Embryonic facial prominence (tissue), 1 donor: ENCODE results near the gene CACFD1.
"Not testable (repeated sequence)": the region's sequence is repeated elsewhere in the genome, so short reads cannot be mapped to it uniquely, and the experiment has no call there.

Experiments
- DNase-seq: peaks from one replicate; pipeline ENCODE4 v3.0.0-alpha.2; 2016; ENCODE audit errors: extremely low spot score

CACFD1 gene

DNA sequence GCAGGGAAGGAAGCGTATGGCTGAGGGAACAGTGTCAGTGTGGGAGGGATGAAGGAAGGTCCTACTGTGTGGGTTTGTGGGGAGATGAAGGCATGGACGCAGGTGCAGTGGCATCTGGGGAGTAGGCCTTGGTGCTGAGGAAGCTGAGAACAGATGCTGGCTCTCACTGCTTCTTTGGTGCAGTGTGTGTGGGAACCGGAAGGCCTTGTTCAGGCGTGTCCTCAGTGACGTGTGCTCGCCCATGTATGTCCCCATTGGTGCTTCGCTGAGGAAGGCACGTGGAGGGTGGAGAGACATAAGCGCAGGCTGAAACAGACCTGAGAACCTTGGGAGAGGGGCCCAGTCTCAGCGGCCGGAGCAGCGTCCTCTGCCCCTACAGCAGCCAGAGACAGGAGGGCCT, 18.9 kb upstream of the CACFD1 start:
- DNase-seq, result no peak

DNA sequence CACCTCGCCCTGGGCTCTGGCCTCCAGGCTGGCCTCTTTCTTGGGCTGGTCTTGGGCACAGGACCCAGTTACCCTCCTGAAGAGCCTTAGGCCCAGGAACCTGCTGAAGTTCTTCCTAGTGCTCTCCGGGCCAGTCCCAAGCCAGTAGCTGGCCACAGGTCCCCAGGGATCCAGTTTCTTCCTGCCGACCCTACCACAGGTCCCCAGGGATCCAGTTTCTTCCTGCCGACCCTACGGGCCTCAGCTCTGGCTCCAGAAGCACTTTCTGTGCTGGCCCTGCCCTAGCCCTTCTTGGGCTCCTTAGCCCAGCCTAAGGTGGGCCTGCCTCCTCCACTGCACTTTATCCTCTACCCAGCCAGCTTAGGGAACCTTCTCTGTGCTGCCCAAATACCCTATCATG, 18.2 kb upstream of the CACFD1 start:
- DNase-seq, result no peak

DNA sequence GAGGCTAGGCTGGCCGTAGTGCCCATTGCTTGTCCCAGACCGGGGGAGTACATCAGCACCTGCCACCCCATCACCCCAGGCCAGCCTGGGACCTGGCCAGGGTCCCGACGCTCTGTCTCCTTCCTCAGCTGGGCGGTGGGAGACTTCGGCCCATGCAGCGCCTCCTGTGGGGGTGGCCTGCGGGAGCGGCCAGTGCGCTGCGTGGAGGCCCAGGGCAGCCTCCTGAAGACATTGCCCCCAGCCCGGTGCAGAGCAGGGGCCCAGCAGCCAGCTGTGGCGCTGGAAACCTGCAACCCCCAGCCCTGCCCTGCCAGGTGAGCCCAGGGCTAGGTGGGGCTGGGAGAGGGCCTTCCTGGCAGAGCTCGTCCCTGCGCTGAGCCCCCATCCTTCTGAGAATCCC, 16.5 kb upstream of the CACFD1 start:
- no peak for DNase-seq

DNA sequence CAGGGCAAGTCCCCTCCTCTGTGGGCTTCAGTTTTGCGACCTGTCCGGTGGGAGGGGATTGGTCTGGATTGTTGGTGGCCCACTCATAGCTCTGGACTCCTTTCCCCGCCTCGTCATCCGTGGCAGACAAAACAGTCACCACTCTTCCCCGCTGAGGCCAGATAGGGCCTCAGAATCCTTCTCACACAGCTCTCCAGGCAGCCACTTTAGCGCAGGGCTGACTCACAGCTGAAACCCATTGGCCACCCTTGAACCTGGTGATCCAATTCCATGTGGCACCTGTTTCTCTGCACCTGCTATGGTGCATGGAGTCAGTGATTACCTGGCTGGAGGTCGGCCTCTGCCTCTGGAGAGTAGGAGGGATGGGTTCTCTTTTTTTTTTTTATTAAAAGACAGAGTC, 15.8 kb upstream of the CACFD1 start:
- DNase-seq, result no peak

DNA sequence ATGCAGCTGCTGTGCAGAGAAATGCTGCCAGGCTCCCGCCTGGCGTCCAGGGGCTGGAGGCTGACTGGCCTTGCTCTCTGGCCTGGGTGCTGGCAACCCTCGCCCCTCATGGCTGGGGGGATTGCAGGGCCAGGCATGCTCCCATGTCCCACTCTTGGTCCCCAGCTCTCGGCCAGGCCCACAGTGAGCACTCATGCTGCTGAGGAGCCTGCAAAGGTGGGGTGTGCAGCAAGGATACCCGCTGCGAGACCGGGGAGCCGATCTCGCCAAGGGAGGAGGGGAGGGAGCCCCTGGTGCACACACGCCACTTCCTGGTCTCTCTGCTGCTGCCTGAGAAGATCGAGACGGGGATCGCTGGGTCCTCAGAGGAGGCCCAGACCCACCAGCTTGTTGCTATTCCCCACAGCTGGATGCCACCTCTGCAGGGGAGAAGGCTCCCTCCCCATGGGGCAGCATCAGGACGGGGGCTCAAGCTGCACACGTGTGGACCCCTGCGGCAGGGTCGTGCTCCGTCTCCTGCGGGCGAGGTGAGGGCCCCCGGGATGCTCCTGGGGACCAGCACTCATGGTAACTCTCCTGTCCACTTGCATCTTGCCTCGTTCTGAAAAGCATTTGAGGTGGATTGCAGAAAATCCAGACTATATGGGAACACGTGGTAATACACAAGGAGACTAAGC, 14.3 kb upstream of the CACFD1 start:
- DNase-seq, result no peak

DNA sequence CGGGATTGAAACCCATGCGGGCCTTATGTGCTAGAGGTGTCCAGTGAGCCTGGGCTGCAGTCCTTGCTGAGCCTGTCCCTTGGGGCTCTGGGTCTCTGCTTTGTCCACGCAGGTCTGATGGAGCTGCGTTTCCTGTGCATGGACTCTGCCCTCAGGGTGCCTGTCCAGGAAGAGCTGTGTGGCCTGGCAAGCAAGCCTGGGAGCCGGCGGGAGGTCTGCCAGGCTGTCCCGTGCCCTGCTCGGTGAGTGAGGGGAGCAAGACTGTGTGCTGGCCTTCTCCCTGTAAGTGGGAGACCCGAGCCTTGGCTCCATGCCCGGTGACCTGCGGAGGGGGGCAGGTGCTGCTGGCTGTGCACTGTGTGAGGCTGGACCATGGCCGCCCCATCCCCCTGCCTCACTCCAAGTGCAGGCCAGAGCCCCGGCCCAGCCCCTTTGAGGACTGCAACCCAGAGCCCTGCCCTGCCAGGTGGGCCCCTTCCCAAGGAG, 11.2 kb upstream of the CACFD1 start:
- DNase-seq, result no peak

DNA sequence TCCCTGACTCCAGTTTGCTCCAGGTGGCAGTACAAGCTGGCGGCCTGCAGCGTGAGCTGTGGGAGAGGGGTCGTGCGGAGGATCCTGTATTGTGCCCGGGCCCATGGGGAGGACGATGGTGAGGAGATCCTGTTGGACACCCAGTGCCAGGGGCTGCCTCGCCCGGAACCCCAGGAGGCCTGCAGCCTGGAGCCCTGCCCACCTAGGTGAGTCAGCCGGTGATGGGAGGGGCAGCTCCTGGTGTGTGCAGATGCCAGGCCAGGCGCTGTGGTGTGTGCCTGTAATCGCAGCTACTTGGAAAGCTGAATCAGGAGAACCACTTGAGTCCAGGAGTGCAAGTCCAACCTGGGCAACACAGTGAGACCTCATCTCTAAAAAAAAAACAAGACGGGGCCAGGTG, 10.0 kb upstream of the CACFD1 start:
- DNase-seq, result no peak

DNA sequence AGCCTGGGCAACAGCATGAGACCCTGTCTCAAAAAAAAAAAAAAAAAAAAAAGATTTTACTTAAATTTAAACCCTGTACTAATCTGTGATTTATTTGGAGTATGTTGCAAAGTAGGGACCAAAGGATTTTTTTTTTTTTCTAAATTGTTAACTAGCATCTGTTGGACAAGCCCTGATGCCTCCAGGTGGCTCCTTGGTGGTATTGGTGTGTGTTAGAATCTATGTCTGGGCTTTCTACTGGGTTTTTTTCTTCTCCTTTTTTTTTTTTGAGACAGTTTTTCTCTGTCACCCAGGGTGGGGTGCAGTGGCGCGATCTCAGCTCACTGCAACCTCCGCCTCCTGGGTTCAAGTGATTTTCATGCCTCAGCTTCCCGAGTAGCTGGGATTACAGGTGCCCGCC, 7.9 kb upstream of the CACFD1 start:
- DNase-seq, result not testable (repeated sequence)

DNA sequence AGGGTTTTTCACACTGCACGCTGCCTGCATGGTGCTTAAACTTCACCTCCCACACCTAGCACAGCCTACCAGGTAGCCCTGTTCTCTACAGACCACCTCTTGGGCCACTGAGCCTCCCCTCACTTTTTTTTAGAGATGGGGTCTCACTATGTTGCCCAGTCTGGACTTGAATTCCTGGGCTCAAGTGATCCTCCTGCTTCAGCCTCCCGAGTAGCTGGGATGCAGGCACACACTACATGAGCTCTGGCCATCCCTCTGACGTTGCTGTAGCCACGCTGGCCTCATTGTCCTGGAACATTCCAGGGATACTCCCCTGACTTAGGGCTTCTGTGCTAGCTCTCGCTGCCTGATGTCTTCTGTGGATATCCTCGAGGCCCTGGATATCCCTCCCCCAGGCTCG, 7.2 kb upstream of the CACFD1 start:
- DNase-seq, result no peak

DNA sequence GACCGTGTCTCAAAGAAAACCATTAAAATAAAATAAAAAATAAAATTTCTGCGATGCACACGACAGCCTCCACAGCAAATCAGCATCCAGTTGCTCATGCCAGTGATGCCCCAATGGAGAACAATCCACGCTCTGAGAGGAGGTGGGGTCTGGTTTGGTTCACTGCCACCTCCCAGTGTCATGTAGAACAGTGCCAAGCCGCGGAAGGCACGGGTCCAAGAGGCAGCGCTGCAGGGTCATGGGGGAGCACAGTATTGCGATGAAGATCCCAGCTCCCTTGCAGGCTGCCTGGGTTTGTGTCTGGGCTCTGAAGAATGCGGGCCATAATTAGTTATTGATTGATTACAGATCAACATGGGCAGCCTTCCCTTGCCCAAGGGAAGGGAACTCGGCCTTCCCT, 6.1 kb upstream of the CACFD1 start:
- DNase-seq, result no peak

DNA sequence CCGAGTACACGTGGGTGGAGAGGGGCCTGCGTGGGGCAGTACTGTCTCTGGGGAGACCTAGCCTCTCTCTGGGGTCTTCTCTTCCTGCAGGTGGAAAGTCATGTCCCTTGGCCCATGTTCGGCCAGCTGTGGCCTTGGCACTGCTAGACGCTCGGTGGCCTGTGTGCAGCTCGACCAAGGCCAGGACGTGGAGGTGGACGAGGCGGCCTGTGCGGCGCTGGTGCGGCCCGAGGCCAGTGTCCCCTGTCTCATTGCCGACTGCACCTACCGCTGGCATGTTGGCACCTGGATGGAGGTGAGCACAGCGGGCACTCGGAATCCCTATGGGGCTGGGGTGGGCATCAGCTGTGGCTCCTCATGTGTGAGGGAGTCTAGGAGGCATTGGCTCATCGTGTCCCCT, 5.5 kb upstream of the CACFD1 start:
- DNase-seq, result no peak

DNA sequence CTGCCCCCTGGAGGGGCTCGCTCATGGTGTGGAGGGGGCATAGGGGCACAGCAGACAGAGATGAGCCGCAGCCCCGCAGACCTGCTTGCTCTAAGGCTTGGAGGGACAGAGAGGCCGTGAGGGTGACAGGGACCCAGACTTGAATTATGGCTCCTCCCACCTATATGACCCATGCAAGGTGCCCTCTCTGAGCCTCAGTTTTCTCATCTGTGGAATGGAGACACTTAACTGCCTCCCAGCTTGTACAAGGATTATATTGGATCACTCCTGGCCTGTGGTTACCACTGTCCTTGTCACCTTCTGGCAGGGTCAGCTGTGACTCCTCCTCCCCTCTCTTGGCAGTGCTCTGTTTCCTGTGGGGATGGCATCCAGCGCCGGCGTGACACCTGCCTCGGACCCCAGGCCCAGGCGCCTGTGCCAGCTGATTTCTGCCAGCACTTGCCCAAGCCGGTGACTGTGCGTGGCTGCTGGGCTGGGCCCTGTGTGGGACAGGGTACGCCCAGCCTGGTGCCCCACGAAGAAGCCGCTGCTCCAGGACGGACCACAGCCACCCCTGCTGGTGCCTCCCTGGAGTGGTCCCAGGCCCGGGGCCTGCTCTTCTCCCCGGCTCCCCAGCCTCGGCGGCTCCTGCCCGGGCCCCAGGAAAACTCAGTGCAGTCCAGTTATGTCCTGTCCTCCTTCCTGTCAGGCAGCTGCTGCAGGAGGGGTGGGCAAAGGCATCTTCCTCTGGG, 4.7 kb upstream of the CACFD1 start:
- no peak for DNase-seq

DNA sequence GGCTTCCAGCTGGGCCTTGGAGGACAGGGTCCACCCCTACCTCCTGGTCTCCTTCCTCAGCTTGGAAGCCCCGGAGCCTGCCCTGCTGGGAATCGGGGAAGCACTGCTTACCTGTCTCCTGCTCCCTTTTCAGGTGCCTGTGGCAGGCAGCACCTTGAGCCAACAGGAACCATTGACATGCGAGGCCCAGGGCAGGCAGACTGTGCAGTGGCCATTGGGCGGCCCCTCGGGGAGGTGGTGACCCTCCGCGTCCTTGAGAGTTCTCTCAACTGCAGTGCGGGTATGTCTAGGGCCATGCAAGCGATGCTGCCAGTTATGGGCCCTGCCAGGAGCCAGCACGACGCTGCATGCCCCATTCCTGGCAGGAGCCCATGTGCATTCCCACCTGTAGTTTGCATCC, 3.8 kb upstream of the CACFD1 start:
- no peak for DNase-seq

DNA sequence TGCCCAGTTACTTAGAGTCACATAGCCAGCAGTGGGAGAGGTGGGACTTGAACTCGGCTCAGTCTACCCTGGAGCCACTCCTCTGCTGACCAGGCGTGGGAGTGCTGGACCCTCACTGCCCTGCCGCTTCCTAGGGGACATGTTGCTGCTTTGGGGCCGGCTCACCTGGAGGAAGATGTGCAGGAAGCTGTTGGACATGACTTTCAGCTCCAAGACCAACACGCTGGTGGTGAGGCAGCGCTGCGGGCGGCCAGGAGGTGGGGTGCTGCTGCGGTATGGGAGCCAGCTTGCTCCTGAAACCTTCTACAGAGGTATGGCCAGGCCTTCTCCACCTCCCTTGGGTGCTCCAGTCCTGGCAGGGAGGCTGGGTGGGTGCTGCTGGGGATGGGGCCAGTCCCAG, 3.4 kb upstream of the CACFD1 start:
- no peak for DNase-seq

DNA sequence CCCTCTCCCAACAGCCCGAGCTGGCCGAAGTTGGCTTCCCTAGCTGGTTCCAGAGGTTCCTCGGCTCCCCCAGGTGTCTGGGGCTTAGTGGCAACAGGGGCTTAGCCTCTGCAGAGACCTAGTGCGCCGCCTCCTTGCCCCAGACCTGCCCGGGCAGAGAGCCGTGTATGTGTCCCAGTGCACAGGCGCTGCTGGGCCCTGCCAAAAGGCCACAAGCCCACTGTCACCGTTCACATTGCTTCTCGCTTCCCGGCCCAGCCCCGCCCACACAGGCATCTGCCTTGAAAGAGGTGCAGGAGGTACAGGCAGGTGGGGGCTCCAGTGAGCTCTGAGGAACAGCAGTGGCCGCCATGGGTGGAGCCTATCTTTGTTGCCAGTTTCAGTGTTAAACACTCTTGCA, 2.5 kb upstream of the CACFD1 start:
- DNase-seq, result no peak

DNA sequence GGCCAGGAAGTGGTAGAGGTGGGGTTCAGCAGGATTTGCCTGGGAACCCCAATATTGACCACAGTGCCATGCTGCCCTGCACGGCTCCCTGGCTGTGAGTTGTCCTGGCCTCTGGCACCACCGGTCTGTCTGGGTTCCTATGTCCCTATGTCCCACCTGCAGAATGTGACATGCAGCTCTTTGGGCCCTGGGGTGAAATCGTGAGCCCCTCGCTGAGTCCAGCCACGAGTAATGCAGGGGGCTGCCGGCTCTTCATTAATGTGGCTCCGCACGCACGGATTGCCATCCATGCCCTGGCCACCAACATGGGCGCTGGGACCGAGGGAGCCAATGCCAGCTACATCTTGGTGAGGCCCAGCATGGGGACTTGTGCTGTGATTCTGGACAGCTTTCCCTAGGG, 2.0 kb upstream of the CACFD1 start:
- DNase-seq, result no peak

DNA sequence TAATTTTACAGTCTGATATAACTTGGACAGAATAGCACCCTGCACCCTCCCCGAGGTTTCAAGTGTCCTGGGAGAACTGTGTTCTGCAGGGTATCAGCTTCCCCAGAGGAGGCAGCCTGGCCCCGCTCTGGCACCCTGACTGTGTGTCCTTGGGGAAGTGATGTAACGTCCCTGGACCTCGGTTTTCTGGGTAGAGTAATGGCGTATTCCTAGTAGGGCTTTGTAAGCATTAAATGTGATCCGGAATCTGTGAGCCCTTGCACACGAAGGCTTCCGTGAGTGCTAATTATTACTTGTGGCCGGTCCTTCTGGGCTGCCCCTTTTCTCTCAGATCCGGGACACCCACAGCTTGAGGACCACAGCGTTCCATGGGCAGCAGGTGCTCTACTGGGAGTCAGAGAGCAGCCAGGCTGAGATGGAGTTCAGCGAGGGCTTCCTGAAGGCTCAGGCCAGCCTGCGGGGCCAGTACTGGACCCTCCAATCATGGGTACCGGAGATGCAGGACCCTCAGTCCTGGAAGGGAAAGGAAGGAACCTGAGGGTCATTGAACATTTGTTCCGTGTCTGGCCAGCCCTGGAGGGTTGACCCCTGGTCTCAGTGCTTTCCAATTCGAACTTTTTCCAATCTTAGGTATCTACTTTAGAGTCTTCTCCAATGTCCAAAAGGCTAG, 1.0 kb upstream of the CACFD1 start:
- no peak for DNase-seq

DNA sequence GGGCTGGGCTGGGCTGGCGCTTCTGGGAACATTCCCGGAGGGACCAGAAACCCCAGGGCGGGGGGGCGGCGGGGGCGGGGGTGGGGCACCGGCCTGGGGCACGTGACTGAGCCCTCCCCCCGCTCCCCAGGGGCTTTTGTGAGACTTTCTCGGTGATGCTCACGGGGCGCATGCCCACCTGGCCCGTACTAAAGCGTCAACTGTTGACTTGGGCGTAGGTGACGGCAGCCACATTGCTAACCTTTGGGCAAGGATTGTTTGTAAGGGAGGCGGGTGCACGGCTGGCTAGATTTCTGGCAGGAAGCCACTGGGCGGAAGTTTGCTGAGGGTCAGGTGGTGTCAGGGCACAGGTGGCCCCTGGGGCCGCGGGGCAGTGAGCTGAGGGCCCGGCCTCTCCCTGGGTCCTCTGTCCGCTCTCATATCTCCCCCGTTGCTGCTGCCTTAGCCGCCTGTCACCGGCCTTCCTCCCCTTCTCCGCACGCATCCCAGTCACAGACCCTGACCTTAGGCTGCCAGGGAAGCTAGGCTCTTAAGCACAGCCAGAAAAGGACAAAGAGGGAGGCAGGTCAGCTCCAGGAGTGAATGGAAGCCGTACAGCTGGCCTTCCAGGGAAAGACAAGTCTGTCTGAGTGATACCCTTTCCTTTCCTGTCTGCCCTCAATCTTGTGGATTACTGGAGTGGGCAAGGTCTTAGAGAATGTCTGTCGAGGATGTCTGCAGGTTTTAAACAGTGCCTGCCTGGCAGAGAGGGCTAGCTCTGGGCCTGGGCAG, 812 bp downstream of the CACFD1 start:
- DNase-seq, result peak; percentile 6

DNA sequence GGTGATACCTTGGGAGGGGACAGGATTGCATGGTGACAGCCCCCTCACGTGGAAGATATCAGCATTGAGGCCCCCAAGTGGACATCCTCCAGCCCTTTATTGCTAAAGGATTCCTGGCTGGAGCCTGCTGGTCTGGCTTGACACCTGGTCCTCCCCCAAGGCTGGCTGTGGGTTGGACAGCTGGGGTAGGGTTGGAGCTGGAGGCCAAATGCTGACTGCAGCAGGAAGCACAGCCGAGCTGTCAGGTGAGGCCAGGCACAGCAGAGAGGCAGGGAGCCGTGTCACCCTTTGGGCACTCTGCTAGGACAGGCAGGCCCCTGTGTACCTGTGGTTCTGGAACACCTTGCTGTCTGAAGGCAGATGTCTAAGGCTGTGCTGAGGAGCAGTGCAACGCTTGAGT, 2.2 kb downstream of the CACFD1 start:
- DNase-seq, result no peak

DNA sequence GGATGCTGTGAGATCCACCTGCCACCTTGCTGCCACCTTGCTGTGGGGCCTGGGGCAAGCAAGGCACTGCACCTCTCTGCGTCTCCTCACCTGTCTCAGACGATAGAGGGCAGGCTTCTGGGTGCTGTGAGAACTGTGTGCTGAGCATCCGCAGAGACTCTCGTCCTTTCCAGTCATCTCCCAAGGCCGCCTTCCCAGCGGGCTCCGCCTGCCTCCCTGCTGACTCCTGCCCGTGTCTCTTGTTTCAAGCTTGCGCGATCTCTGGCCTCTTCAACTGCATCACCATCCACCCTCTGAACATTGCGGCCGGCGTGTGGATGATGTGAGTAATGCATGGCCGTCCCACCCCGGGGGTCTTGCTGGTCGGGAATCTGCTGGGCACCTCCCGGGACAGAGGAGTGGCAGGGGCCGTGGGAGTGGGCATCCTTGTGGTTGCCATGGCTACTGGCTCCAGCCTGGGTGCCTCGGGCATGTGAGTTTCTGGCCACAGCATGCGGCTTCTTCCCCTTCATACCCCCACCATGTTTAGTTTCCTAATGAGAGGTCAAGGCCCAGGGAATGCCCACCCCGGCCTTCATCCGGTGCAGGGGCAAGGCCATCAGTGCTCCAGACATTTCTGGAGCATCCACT, 3.6 kb downstream of the CACFD1 start:
- no peak for DNase-seq

DNA sequence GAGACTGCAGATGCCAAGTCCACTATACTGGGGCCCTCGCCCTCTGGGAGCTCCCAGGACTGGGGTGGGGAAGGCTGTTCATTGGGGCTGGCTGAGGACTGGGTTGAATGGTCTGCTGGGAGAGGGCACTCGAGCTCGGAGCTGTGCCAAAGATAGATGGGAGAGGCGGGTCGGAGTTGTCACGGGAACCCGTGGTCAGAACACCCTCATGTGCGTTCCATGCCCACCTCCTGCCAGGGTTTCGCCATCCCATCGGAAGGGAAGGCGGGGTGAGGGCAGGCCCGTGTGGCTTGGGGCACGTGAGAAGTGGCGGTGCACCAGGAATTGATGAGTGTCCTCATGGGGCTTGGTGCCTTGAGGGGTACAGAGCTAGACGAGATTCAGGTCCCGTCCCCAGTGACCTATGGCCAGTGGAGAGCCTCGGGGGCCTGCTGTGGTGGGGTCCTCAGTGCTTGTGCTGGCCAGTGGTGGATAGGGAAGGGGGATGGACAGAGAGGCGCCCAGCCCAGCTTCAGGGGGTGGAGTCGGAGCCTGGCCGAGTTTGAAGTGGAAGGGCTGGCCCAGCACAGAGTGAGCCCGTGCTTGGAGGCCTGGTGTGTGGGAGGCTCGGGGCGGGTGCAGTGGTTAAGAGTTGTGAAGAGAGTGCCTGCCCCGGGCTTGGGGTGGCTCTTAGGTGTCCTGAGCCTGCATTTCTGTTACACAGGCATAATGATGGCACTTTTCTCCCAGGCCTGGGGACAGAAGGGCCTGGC, 4.3 kb downstream of the CACFD1 start:
- no peak for DNase-seq
